IPS DF 6.9 (cell line): ENCODE results near the gene ZG16.
"Not testable (repeated sequence)": the region's sequence is repeated elsewhere in the genome, so short reads cannot be mapped to it uniquely, and the experiment has no call there.

Experiments used
- DNase-seq: peaks from one replicate; pipeline ENCODE4 v3.0.0-alpha.2; 2013; ENCODE audit warnings: low read depth, low spot score
- H3K27ac ChIP-seq: one replicate; pipeline ENCODE4 v1.5.1; 2013; ENCODE audit warnings: low read length, control low read depth
- H3K27me3 ChIP-seq: 2 replicates; pipeline ENCODE4 v1.6.1; 2013; ENCODE audit warnings: mild to moderate bottlenecking, low read length; ENCODE audit not compliant: control insufficient read depth, insufficient read depth
- H3K36me3 ChIP-seq: 2 replicates; pipeline ENCODE4 v1.6.1; 2013; ENCODE audit warnings: low read length; ENCODE audit not compliant: control insufficient read depth, insufficient read depth
- H3K4me1 ChIP-seq: 2 replicates; pipeline ENCODE4 v1.6.1; 2013; ENCODE audit warnings: low read length; ENCODE audit not compliant: control insufficient read depth, insufficient read depth
- H3K4me3 ChIP-seq: 2 replicates; pipeline ENCODE4 v1.5.1; 2013; ENCODE audit warnings: mild to moderate bottlenecking, low read length
- H3K9me3 ChIP-seq: 2 replicates; pipeline ENCODE4 v1.6.1; 2013; ENCODE audit warnings: low read length, inconsistent platforms; ENCODE audit not compliant: control insufficient read depth, insufficient read depth
- WGBS: extraction: QIAGEN DNeasy Blood & Tissue Kit; methylation state at CpG from one replicate; pipeline ENCODE4 v1.1.7; 2013; ENCODE audit warnings: mixed read lengths, missing lambda C conversion rate; ENCODE audit not compliant: insufficient read length, insufficient coverage; 5-methylcytosine and 5-hydroxymethylcytosine counted together

ZG16 gene

DNA sequence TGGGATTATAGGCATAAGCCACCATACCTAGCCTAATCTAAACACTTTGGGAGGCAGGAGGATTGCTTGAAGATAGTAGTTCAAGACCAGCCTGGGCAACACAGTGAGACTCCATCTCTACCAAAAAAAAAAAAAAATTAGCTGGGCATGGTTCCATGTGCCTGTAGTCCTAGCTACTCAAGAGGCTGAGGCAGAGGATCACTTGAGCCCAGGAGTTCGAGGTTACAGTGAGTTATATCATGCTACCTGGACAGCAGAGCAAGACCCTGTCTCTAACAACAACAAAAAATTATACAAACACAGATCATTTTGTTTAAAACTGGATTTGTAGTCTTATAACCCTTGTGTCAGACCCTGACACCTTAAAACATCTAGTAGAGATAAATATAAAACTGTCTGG lies 24.5 kb upstream of the ZG16 start:
- Histone ChIP-seq H3K36me3 (no peaks in the 10 kb centered on the region), H3K27me3 (no peaks in the 10 kb centered on the region), H3K27ac (no peak overlapping the region), H3K4me1 (no peaks in the 10 kb centered on the region), H3K4me3 (no peak overlapping the region), H3K9me3 (no peaks in the 10 kb centered on the region)
- no peak for DNase-seq
- WGBS: no CpG with 5 or more reads among the region's 1 CpG

DNA sequence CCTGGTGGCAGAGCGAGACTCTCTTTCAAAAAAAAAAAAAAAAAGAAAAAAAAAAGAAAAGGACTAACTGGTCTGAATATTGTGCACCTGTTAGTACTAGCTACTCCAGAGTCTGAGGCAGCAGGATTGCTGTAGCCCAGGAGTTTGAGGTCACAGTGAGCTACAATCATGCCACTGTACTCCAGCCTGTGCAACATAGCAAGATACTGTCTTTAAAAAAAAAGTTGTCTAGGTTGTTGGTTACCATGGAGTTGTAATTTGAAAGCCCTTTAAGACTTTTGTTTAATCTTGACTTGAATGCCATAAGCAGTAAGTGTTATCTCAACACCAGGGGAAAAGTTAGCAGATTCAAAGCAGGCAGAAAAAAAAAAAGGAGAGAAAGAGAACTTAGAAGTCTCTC lies 21.4 kb upstream of the ZG16 start:
- H3K27ac ChIP-seq: no peak overlapping the region
- DNase-seq: no peak
- no peaks in the 10 kb centered on the region for H3K9me3 ChIP-seq
- H3K4me3 ChIP-seq: no peak overlapping the region
- H3K36me3 ChIP-seq: no peaks in the 10 kb centered on the region
- no peaks in the 10 kb centered on the region; the same call in 1 of the 2 replicates for H3K4me1 ChIP-seq
- WGBS: no CpG with 5 or more reads among the region's 1 CpG
- H3K27me3 ChIP-seq: no peaks in the 10 kb centered on the region

- not testable (repeated sequence) for H3K27ac ChIP-seq, H3K9me3 ChIP-seq, H3K4me3 ChIP-seq, DNase-seq, H3K36me3 ChIP-seq, H3K4me1 ChIP-seq, H3K27me3 ChIP-seq
- WGBS: no CpG with 5 or more reads among the region's 8 CpGs
Observed at GRCh38 chr16:29757086-29757485, 21.0 kb upstream of the ZG16 start.

- no peaks in the 10 kb centered on the region; the same call in 1 of the 2 replicates for H3K4me1 ChIP-seq
- H3K36me3 ChIP-seq: no peaks in the 10 kb centered on the region
- DNase-seq: no peak
- H3K27me3 ChIP-seq: no peaks in the 10 kb centered on the region
- no CpG with 5 or more reads among the region's 6 CpGs for WGBS
- H3K4me3 ChIP-seq: no peak overlapping the region
- H3K9me3 ChIP-seq: no peaks in the 10 kb centered on the region
- no peak overlapping the region for H3K27ac ChIP-seq
Observed at GRCh38 chr16:29757950-29758466, 20.0 kb upstream of the ZG16 start.

DNA sequence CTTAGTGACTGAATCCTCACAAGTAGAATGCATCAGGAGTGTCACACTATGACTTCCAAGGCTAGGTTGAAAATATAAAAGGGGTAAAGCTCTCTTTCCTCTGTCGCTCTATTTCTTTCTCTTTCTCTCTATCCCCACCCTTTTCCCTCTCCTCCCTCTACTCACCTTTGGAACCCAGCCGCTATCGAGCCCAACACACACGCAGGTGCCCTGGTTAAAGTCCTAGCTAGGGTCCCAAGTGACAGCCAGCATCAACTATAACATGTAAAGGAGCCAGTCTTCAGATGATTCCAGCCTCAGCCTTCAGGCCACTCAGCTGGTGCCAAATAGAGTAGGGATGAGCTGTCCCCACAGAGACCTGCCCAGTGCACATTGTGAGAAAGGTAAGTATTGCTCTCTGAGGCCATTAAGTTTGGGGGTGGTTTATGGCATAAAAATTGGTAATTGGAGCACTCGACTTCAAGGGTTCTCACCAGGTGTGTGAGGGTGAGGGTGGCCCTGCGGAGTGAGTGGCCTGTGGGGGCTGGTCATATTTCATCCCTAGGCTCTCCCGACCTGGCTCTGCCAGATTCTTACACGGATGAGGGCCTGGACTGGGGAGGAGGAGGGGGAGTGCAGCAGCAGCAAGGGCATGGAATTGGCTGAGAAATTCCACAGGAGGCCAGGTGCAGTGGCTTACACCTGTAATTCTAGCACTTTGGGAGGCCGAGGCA lies 17.3 kb upstream of the ZG16 start:
- DNase-seq: no peak
- WGBS: no CpG with 5 or more reads among the region's 9 CpGs
- no peaks in the 10 kb centered on the region; the same call in 1 of the 2 replicates for H3K4me1 ChIP-seq
- H3K27ac ChIP-seq: no peak overlapping the region
- no peaks in the 10 kb centered on the region for H3K27me3 ChIP-seq
- no peak overlapping the region for H3K4me3 ChIP-seq
- no peaks in the 10 kb centered on the region for H3K36me3 ChIP-seq
- H3K9me3 ChIP-seq: no peaks in the 10 kb centered on the region

- H3K4me3 ChIP-seq, H3K27me3 ChIP-seq, H3K36me3 ChIP-seq, DNase-seq, H3K4me1 ChIP-seq, H3K27ac ChIP-seq, H3K9me3 ChIP-seq: not testable (repeated sequence)
- no CpG with 5 or more reads among the region's 8 CpGs for WGBS
Observed at GRCh38 chr16:29761280-29761651, 16.8 kb upstream of the ZG16 start.

- Histone ChIP-seq H3K4me3 (no peak overlapping the region), H3K27me3 (no peaks in the 10 kb centered on the region), H3K27ac (no peak overlapping the region), H3K4me1 (no peaks in the 10 kb centered on the region; the same call in 1 of the 2 replicates), H3K9me3 (no peaks in the 10 kb centered on the region), H3K36me3 (no peaks in the 10 kb centered on the region)
- DNase-seq: no peak
- WGBS: no CpG with 5 or more reads among the region's 6 CpGs
Observed at GRCh38 chr16:29761882-29762281, 16.2 kb upstream of the ZG16 start.

DNA sequence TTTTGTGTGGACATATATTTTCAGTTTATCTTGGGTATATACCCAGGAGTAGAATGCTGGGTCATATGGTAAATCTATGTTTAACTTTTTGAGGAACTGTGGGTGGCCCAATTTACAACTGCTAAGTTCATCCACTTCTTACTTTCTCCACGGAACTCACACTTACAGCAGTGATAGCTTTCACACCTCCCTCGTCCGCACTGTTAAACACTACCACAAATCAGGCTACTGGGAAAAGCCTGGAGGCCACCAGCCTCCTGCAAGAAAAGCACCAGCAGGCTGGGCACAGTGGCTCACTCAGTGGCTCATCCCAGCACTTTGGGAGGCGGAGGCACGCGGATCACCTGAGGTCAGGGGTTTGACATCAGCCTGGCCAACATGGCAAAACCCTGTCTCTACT lies 14.7 kb upstream of the ZG16 start:
- Histone ChIP-seq H3K27ac (no peak overlapping the region), H3K4me1 (no peaks in the 10 kb centered on the region; the same call in 1 of the 2 replicates), H3K4me3 (no peak overlapping the region), H3K9me3 (no peaks in the 10 kb centered on the region), H3K36me3 (no peaks in the 10 kb centered on the region), H3K27me3 (no peaks in the 10 kb centered on the region)
- WGBS: no CpG with 5 or more reads among the region's 6 CpGs
- DNase-seq: no peak

GRCh38 chr16:29765167-29766032 lies 12.7 kb upstream of the ZG16 start:
- no peak overlapping the region for H3K4me3 ChIP-seq
- no peaks in the 10 kb centered on the region for H3K9me3 ChIP-seq
- no peak overlapping the region for H3K27ac ChIP-seq
- no peaks in the 10 kb centered on the region for H3K36me3 ChIP-seq
- DNase-seq: no peak
- no peaks in the 10 kb centered on the region; the same call in 1 of the 2 replicates for H3K4me1 ChIP-seq
- WGBS: no CpG with 5 or more reads among the region's 15 CpGs
- no peaks in the 10 kb centered on the region for H3K27me3 ChIP-seq

- H3K27ac ChIP-seq: no peak overlapping the region
- no peaks in the 10 kb centered on the region for H3K4me1 ChIP-seq
- no peaks in the 10 kb centered on the region for H3K9me3 ChIP-seq
- no peaks in the 10 kb centered on the region for H3K27me3 ChIP-seq
- DNase-seq: no peak
- no CpG with 5 or more reads among the region's 3 CpGs for WGBS
- H3K36me3 ChIP-seq: no peaks in the 10 kb centered on the region
- H3K4me3 ChIP-seq: no peak overlapping the region
Observed at GRCh38 chr16:29766571-29766970, 11.5 kb upstream of the ZG16 start.
